Effector memory CD8-positive, alpha-beta T cell (primary cell): ENCODE measurements around the gene CLDN9.

Source experiments
- ATAC-seq: fragments of 150-1000 bp; cut with Tn5 transposase; replicated peaks from 2 replicates; pipeline ENCODE4 v1.10.0; 2021; ENCODE audit warnings: mild to moderate bottlenecking, moderate library complexity
- DNase-seq, 3 experiments: peaks; one replicate each; pipeline ENCODE4 v3.0.0; 2021
- H3K27ac Mint-ChIP-seq, 2 donors: one replicate each; pipeline ENCODE4 v1.8.0; 2022; ENCODE audit warnings: mild to moderate bottlenecking in 2 of 2, mixed read lengths in 2 of 2, moderate library complexity in 2 of 2
- H3K27me3 Mint-ChIP-seq, 2 donors: one replicate each; pipeline ENCODE4 v1.8.0; 2022; ENCODE audit warnings: mixed read lengths in 2 of 2
- H3K36me3 Mint-ChIP-seq: one replicate; pipeline ENCODE4 v1.8.0; 2022; ENCODE audit warnings: mild to moderate bottlenecking, moderate library complexity, mixed read lengths; ENCODE audit not compliant: insufficient read depth
- H3K4me1 Mint-ChIP-seq, 2 donors: one replicate each; pipeline ENCODE4 v1.8.0; 2022; ENCODE audit warnings: low read depth in 2 of 2, mixed read lengths in 2 of 2
- H3K4me3 Mint-ChIP-seq, 2 donors: one replicate each; pipeline ENCODE4 v1.8.0; 2022; ENCODE audit warnings: mild to moderate bottlenecking in 2 of 2, mixed read lengths in 2 of 2, moderate library complexity in 2 of 2
- H3K9me3 Mint-ChIP-seq, 2 donors: one replicate each; pipeline ENCODE4 v1.8.0; 2022; ENCODE audit warnings: mixed read lengths in 2 of 2

CLDN9 gene

DNA sequence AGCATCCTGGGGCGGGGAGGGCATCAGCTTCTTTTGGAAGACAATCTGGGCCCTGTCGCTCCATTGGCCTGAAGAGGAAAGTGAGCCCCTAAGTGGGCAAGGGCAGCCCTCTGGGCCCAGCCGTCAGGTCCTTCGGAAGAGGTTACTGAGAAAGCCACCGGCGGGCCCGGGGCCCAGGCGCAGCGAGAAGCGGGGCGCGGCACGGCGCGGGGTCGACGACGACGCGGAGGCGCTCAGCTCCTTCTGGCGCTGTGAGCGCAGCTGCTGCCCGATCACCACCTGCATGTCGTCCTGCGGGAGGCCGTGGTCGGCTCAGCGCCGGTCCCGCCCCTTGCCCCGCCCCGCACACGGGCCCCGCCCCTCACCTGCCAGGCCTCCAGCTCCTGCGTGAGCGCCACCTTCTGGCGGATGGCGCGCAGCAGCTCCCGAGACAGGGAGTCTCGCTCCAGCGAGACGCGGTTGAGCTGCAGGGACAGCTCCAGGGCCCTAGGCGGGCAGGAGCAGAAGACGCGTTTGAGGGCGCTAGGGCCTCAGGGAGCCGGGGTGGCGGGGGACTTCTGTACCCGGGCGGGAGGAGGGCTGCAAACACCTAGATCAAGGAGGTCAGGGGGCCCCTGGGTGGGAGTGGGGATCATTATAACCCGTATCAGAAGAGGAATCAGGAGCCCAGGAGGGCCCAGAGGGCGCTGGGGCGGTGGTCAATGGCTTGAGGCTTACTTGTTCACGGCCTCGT, 15.4 kb downstream of the CLDN9 start:
- no peaks in the 10 kb centered on the region for H3K9me3 Mint-ChIP-seq
- peak overlapping the region; percentile 55 to 58 for H3K4me3 Mint-ChIP-seq
- ATAC-seq (peak; percentile 41), DNase-seq (peak; percentile 75 to 80 (median 79))
- peaks cover 27 to 36% of the 10 kb centered on the region in 2 donors for H3K4me1 Mint-ChIP-seq
- no peak overlapping the region for H3K27ac Mint-ChIP-seq
- peaks cover 22% of the 10 kb centered on the region for H3K36me3 Mint-ChIP-seq
- peaks cover 26 to 50% of the 10 kb centered on the region in 2 donors for H3K27me3 Mint-ChIP-seq

DNA sequence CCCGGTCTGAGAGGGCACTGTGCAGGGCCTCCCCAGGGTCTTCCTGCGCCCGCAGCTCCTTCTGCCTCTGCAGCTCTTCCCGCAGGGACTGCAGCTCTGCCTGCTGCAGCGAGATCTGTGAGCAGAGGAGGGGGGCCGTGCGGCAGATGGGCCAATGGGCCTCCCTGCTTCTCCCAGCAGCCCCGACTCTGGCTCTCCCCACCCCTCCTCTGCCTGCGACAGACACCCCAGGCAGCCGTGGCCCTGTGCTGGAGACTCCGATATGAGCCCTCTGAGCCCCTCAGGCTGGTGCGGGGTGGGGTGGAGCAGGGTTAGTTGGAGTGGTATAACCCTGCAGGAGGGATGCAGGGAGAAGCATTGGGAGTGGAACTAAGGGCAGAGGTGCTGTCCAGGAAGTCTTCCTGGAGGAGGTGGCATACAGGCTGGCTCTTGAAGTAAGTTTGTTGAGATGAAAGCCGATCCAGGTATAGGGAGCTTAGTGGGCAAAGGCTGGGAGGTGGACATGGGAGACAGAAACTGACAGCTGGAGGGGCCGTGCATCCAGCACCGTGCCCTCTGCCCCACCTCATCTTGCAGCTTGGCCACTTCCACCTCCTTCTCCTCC, 16.1 kb downstream of the CLDN9 start:
- no peak for DNase-seq

DNA sequence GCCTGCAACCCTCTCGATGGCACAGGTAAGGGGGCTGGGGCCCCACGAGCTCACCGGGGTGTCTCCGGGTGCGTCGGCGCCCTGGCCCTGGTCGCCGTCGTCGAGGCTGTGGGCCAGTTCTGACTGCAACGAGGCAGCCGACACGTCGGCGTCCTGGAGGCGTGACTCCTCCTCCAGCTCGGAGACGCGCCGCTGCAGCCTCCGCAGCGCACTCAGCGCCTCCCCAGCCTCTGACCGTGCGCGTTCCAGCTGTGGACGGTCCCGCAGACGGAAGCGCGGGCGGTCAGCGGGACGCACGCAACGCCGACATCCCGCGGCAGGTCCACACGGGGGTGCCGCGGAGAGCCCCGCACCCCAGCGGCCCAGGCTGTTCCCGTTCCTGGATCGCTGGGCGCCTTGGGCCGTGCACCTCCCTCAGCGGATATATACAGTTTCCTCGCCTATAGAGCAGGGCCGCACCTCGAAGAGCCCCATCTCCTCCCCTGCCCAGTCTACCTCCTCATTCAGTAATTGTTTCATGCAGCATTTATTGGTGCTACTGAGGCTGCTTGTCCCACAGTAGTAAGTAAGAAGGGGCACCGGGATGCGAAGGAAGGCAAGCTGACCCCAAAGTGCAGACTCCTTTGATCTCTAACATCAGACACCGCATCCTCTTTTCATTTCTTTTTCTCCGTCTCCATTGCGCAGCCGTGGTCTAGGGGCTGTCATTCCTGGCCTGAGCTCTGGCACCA, 16.9 kb downstream of the CLDN9 start:
- no peak overlapping the region for H3K27ac Mint-ChIP-seq
- peaks cover 20 to 27% of the 10 kb centered on the region in 2 donors for H3K4me1 Mint-ChIP-seq
- DNase-seq (no peak), ATAC-seq (peak; percentile 22)
- peak overlapping the region; percentile 44 to 62 for H3K4me3 Mint-ChIP-seq
- H3K9me3 Mint-ChIP-seq = no peaks in the 10 kb centered on the region
- H3K36me3 Mint-ChIP-seq = peaks cover 11% of the 10 kb centered on the region
- peaks cover 41 to 65% of the 10 kb centered on the region in 2 donors for H3K27me3 Mint-ChIP-seq

More for the DNA sequence above, 16.1 kb downstream of the CLDN9 start:
- no peaks in the 10 kb centered on the region for H3K9me3 Mint-ChIP-seq
- peaks cover 16% of the 10 kb centered on the region for H3K36me3 Mint-ChIP-seq
- no peak overlapping the region for H3K27ac Mint-ChIP-seq
- peaks cover 24 to 31% of the 10 kb centered on the region in 2 donors for H3K4me1 Mint-ChIP-seq
- ATAC-seq = no peak
- H3K27me3 Mint-ChIP-seq = peaks cover 32 to 57% of the 10 kb centered on the region in 2 donors
- peak overlapping the region; percentile 44 to 62 for H3K4me3 Mint-ChIP-seq

DNA sequence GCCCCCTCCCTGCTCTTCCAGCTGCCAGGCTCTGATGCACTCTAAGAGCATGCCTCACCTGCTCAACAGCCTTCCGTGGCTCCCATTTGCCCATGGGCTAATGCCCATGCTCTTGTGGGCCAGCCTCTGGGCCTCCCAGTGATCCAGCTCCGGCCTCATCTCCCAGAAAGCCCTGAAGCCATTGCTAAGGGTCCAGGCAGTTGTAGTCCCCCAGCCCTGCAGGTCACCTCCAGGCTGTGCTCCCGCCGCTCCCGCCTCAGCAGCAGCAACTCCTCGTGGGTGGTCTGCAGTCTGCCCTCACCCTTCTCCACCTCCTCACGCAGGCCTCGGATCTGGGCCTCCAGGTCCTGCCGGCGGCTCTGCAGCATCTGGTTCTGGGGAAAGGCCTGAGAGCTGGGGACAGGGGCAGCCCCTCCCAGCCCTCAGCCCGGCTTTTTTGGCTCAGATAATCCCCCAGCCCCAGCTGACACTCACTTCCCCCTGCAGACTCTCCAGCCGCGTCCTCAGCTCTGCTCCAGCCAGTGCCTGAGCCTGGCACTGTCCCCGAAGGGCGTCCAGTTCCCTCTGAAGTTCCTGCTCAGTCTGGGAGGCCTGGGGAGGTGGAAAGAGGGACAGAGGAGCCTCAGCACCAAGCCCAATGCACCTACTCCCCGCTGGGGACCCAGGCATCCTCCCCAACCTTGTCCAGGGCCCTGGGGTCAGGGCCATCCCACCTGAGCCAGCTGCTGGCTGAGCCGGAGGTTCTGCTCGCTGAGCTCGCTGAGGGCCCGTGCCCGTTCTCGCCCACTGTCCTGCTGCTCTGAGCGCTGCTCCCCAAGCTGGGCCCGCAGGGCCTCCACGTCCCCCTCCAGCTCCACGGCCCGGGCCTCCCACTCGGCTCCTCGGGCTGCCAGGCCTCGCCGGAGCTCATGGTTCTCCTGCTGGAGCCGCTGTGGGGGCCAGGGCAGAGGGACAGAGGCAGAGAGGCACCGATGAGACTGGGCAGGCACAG, 17.8 kb downstream of the CLDN9 start:
- Mint-ChIP-seq H3K4me1 (peaks cover 19 to 29% of the 10 kb centered on the region in 2 donors), H3K9me3 (no peaks in the 10 kb centered on the region)
- ATAC-seq = no peak

DNA sequence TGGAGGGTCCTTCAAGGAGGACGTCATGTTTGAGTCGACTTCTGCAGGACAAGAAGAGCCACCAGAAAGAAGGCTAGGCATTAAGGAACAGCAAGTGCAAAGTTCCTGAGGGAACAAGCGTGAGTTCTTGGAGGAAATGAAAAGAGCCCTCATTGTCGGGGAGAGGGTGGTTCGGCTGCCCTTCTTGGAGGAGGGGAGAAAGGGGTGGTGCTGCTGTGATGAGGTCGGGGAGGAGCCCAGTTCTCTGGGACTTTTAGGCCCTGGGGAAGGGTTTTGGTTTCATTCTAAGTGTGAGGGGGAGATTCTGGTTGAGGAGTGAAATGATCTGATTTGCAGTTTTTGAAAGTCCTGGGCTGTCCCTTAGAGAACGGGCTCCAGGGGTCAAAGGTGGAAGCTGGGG, 19.9 kb downstream of the CLDN9 start:
- Mint-ChIP-seq H3K36me3 (no peaks in the 10 kb centered on the region), H3K4me1 (peaks cover 27 to 38% of the 10 kb centered on the region in 2 donors), H3K9me3 (no peaks in the 10 kb centered on the region), H3K27me3 (peaks cover 61 to 92% of the 10 kb centered on the region in 2 donors), H3K27ac (no peak overlapping the region), H3K4me3 (no peak overlapping the region)
- ATAC-seq = no peak
- DNase-seq = no peak

More for the DNA sequence above, 17.8 kb downstream of the CLDN9 start:
- Mint-ChIP-seq H3K36me3 (peaks cover 4% of the 10 kb centered on the region), H3K27me3 (peaks cover 47 to 74% of the 10 kb centered on the region in 2 donors), H3K4me3 (peak overlapping the region; percentile 44 to 62), H3K27ac (peak overlapping the region in 1 of 2 donors; percentile 62)
- DNase-seq = no peak

DNA sequence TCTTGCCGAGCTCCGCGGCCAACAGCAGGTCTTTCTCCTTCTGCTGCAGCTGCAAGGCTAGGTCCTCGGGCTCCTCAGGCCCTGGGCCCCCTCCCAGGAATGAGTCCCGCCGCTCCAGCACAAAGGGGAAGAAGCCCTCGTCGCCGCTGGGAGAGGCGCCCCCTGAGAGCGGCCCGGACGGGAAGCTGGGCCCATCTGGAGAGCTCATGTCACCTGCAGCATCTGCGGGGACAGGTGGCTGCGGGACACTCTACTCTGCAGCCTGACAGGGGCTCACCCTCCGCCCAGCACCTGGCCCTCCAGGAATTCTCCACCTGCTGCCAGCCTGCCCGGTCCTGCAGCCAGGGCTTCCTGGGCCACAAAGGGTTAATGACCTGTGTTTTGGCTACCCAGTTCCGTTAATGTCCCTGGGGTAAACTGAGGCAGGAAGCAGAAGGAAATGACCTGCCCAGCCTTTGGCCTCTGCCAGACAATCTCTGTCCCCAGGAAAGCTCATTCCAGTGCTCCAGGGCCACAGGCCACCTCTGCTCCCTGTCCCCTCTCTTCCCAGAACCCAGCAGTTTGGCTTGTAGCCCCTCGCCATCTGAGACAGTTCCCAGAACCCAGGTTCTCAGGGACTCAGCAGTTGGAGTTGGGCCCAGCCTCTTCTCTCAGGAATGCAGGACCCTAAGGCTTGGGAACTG, 22.7 kb downstream of the CLDN9 start:
- no peak overlapping the region for H3K27ac Mint-ChIP-seq
- DNase-seq = no peak
- H3K36me3 Mint-ChIP-seq = no peaks in the 10 kb centered on the region
- peaks cover 11 to 19% of the 10 kb centered on the region in 2 donors for H3K4me1 Mint-ChIP-seq
- no peaks in the 10 kb centered on the region for H3K9me3 Mint-ChIP-seq
- peaks cover 72 to 98% of the 10 kb centered on the region in 2 donors for H3K27me3 Mint-ChIP-seq
- peak overlapping the region in 1 of 2 donors; percentile 28 for H3K4me3 Mint-ChIP-seq
- ATAC-seq = no peak

DNA sequence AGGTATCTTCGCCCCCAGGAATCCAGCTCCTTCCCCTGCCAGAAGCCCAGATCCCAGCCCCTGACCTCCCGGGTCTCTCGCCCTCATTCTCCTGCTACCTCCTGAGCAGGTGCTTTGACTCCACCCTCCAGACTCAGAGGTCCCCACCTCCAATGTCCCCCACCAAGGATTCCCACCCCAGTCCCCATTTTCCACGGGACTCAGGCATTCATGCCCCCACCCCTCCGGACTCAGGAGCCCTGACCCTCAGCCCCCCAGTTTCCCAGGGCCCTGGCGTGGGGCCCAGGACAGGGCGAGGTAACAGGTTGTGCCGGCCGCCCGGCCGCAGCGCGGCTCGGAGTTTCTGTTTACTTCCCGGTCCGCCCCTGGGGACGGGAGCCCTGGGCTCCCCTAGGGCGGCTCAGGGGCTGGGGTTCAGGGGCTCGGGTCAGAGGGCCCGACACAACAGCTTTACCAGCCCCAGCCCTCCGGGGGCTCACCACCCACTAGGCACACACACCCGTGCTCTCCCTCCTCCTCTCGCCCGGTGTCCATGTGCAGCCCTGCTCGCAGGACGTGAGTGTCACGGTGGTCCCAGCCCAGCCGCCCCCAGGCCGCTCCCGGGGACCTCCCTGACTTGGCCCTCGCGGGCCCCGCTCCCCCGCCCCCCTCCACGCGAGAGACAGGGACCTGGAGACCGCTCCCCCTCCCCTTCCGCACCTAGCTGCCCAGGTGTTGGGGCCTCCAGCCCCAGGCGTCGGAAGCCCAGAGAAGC, 23.4 kb downstream of the CLDN9 start:
- no peaks in the 10 kb centered on the region for H3K9me3 Mint-ChIP-seq
- H3K36me3 Mint-ChIP-seq = no peaks in the 10 kb centered on the region
- no peak for DNase-seq
- ATAC-seq = peak; percentile 17
- peak overlapping the region in 1 of 2 donors; percentile 28 for H3K4me3 Mint-ChIP-seq
- no peak overlapping the region for H3K27ac Mint-ChIP-seq
- peaks cover 72 to 98% of the 10 kb centered on the region in 2 donors for H3K27me3 Mint-ChIP-seq
- H3K4me1 Mint-ChIP-seq = peaks cover 11 to 19% of the 10 kb centered on the region in 2 donors

DNA sequence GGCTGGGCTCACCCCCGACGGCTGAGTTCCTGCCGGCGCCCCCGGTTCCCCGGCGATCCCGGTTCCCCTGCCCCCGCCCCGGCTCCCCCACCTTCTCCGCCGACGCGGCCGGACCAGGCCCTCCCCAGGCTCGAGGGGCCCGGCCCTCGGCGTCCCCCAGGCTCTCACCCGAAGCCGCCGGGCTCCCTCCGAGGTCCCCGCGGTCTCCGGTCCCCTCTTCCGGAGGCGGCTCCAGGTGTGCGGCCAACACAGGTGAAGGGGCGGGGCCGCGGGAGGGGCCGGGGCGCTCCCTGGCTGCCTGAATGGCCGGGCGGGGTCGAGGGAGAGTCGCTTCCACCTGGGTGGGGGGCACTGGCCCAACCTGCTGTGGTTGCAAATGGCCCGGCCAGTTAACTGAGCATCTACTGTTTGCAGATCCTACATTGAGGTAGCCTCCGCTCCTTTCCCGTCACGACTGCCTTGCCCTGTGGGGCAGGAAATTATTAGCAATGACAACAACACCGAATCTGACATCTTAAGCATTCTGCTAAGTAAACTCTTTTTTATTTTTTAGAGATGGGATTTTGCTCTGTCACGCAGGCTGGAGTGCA, 24.1 kb downstream of the CLDN9 start, which contains the start of gene BICDL2:
TSS of gene BICDL2 (minus strand) at position 219 of the 590 bp plus-strand sequence. CDS start 1,448 bp downstream, outside the sequence.
- Mint-ChIP-seq H3K27ac (no peak within 1 kb of the TSS), H3K4me3 (peak within 1 kb of the TSS; percentile 51 to 68)

DNA sequence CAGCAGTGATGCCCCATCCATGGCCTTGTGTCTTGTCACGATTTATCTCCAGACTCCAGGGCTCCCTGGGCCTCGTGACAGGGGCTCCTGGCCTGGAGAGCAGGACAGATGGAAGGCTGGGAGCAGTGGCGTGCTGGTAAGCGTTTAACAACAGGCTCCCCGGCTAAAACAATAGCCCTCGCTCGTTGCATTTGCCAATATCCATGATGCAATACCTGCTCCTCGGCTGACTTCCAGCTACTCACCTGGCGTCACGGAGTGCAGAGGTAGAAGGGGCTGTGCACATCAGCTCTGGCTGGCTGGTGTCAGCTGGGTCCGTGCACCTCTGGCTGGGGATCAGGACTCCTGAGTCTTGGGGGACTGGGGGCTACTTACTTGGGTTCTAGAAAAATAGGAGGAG, 25.5 kb downstream of the CLDN9 start:
- Mint-ChIP-seq H3K9me3 (no peaks in the 10 kb centered on the region), H3K27ac (no peak overlapping the region), H3K4me3 (no peak overlapping the region), H3K4me1 (peaks cover 11 to 13% of the 10 kb centered on the region in 2 donors), H3K36me3 (no peaks in the 10 kb centered on the region), H3K27me3 (peaks cover 60 to 86% of the 10 kb centered on the region in 2 donors)
- no peak for ATAC-seq
- no peak for DNase-seq

More for the DNA sequence above, 24.1 kb downstream of the CLDN9 start, which contains the start of gene BICDL2:
- Mint-ChIP-seq H3K4me1 (peaks cover 11 to 19% of the 10 kb centered on the region in 2 donors), H3K9me3 (no peaks in the 10 kb centered on the region), H3K36me3 (no peaks in the 10 kb centered on the region), H3K27me3 (peaks cover 72 to 94% of the 10 kb centered on the region in 2 donors)
- DNase-seq = no peak
- ATAC-seq = peak; percentile 24

DNA sequence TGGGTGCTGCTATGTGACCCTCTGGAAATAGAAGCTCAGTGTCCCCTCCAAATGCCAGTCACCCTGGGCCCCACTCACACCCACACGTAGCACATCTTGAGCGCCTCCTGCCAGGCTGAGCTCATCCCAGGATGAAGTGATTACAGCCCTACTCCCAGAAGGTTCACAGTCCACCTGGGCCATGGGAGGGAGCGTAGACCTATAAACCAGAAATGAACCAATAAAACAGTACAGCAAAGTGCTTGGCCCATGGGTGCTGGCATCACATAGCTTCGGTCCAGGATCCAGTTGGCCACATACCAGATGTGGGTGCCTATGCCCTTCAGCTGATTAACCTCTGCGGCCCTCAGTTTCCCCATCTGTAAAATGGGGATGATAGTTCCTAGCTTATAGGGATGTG, 26.2 kb downstream of the CLDN9 start:
- Mint-ChIP-seq H3K27me3 (peaks cover 58 to 86% of the 10 kb centered on the region in 2 donors), H3K4me1 (peaks cover 9 to 13% of the 10 kb centered on the region in 2 donors), H3K9me3 (no peaks in the 10 kb centered on the region), H3K36me3 (no peaks in the 10 kb centered on the region), H3K27ac (no peak overlapping the region), H3K4me3 (no peak overlapping the region)
- ATAC-seq (no peak), DNase-seq (no peak)

DNA sequence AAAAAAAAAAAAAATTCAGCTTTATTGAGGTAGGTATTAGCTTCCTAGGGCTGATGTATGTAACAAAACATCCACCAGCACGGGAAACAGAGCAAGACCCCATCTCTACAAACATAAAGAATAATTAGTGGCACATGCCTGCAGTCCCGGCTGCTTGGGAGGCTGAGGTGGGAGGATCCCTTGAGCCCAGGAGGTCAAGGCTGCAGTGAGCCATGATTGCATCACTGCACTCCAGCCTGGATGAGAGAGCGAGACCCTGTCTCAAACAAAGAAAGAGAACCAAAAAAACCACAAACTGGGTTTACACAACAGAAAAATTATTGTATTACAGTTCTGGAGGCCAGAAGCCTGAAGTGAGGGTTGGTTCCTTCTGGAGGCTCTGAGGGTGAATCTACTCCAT, 29.7 kb downstream of the CLDN9 start:
- no peaks in the 10 kb centered on the region for H3K9me3 Mint-ChIP-seq
- no peak overlapping the region for H3K4me3 Mint-ChIP-seq
- peaks cover 35 to 71% of the 10 kb centered on the region in 2 donors for H3K27me3 Mint-ChIP-seq
- ATAC-seq (no peak), DNase-seq (no peak)
- H3K36me3 Mint-ChIP-seq = no peaks in the 10 kb centered on the region
- H3K4me1 Mint-ChIP-seq = peaks cover 6 to 9% of the 10 kb centered on the region in 2 donors
- no peak overlapping the region for H3K27ac Mint-ChIP-seq
